ENCODE data around the gene FES. TPM values are rescaled to one million over a fixed set of nuclear protein-coding genes. Genes with fewer than 3 reads are reported as not detected.

The FES gene
- total and polyA plus RNA-seq, 2 of the 13 experiments (the other 11 are each of a cell fraction or from before 2014, with no cell fraction given), result 4.0 to 9.5 TPM

DNA sequence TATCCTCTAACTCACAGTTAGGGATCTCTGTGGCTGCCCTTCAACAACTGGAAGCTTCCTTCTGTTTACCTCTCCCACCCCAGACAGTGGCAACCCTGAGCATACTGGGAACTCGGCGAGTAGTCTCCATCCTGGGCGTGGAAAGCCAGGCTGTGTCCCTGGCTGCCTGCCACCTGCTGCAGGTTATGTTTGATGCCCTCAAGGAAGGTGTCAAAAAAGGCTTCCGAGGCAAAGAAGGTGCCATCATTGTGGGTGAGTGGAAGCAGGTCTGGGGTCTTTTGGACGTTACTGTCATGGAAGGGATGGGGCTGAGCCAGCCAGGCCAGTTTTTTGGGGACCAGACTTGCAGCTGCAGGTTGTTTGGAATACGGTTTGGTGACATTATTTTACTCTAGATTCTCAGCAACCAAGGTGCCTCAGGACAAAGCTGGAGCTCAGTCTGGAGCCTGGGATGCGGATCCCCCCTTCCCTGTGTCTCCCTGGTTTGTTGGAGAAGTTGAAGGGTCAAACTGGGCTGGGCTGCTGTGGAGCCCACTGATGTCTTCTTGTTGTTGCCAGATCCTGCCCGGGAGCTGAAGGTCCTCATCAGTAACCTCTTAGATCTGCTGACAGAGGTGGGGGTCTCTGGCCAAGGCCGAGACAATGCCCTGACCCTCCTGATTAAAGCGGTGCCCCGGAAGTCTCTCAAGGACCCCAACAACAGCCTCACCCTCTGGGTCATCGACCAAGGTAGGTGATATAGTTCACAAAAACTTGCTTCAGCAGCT lies 58.2 kb downstream of the FES start:
- no TSS peak for BruUV-seq (replicated peaks)
- WGBS (ENCODE audit: low lambda C conversion rate), result 94% methylated on average over 9 of the region's 12 CpGs
- intact Hi-C loops (cut with micrococcal nuclease; ENCODE audit: unreplicated experiment), result no loop called here
- Histone ChIP-seq H3K79me2 (ENCODE audit: insufficient read depth, low read length) (no peaks in the 10 kb centered on the region), H2AFZ (ENCODE audit: low read length) (no peak overlapping the region), H3K4me1 (ENCODE audit: insufficient read depth, low read length) (no peaks in the 10 kb centered on the region), H3K27me3 (ENCODE audit: control insufficient read depth in 1 of 2, insufficient read depth in 2 of 2, low read length in 2 of 2) (no peaks in the 10 kb centered on the region), H3K36me3 (replicated peaks in 1 of 2; ENCODE audit: control insufficient read depth in 1 of 2, insufficient read depth in 2 of 2, low read length in 2 of 2) (peaks cover 24 to 61% of the 10 kb centered on the region in 2 experiments; a peak in 4 of 5 replicates), H3K4me3 (replicated peaks in 1 of 3; ENCODE audit: insufficient read depth in 1 of 3, low read depth in 2 of 3, low read length in 3 of 3) (no peak overlapping the region), H3K9ac (ENCODE audit: insufficient read depth, low read depth, low read length) (no peak overlapping the region), H4K20me1 (ENCODE audit: insufficient read depth, low read length) (no peaks in the 10 kb centered on the region), H3K9me3 (ENCODE audit: low read length) (no peaks in the 10 kb centered on the region), H3K27ac (ENCODE audit: extremely low read length, insufficient read depth, low read length) (no peak overlapping the region), H3K4me2 (ENCODE audit: low read depth, low read length) (no peak overlapping the region)
- ChIA-PET CTCF (ENCODE audit: low intra/inter-chr PET ratio, low total read pairs) (no interaction called here), POLR2A (interaction anchor here (1.6 kb wide), 1 partner anchor 11 kb away, joined by 5 read pairs; no protein-coding TSS in a partner anchor)
- FAIRE-seq (no peak), DNase-seq (ENCODE audit: low spot score) (no peak), ATAC-seq (no peak)
- TF ChIP-seq BRCA1 (CRISPR knock-in tag; IDR thresholded peaks at IDR 0.05) (no peak), ZBTB42 (CRISPR knock-in tag; IDR thresholded peaks at IDR 0.05) (no peak), POLR2G (IDR thresholded peaks at IDR 0.05; ENCODE audit: low read depth, low read length) (no peak)
- in situ Hi-C loops (cut with HindIII; ENCODE audit: extremely low pct_ligation_motif_present, low pct_unique_long_range_greater_than_20kb), result loop anchor here (25.0 kb wide), 1 partner anchor 320 kb away; no protein-coding TSS in a partner anchor

DNA sequence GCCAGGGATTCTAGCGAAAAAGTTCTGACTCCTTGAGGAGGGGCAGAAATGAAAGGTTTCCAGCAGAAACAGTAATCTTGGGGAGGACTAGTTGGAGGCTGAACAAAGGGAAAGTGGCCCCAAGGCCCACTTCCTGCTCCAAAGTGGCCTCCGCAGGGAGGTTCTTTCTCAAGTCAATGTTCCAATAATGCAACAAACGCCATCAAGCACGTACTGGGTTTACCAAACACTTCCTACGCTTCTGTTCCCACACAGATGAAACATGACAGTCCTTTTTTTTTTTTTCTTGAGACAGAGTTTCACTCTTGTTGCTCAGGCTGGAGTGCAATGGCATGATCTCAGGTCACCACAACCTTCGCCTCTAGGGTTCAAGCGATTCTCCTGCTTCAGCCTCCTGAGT lies 60.8 kb downstream of the FES start:
- no peaks in the 10 kb centered on the region for H3K9me3 ChIP-seq (ENCODE audit: low read length)
- no peaks in the 10 kb centered on the region for H3K27me3 ChIP-seq (ENCODE audit: control insufficient read depth in 1 of 2, insufficient read depth in 2 of 2, low read length in 2 of 2)
- H3K27ac ChIP-seq (ENCODE audit: extremely low read length, insufficient read depth, low read length), result no peak overlapping the region
- intact Hi-C loops (cut with micrococcal nuclease; ENCODE audit: unreplicated experiment), result no loop called here
- H3K4me3 ChIP-seq (replicated peaks in 1 of 3; ENCODE audit: insufficient read depth in 1 of 3, low read depth in 2 of 3, low read length in 3 of 3), result no peak overlapping the region
- H4K20me1 ChIP-seq (ENCODE audit: insufficient read depth, low read length), result no peaks in the 10 kb centered on the region
- ChIA-PET POLR2A (interaction anchor here (1.1 to 1.7 kb wide), 2 partner anchors 9 to 10 kb away, joined by 4 to 6 read pairs; partner anchors contain the start of genes RCCD1 and UNC45A), CTCF (ENCODE audit: low intra/inter-chr PET ratio, low total read pairs) (no interaction called here)
- H3K9ac ChIP-seq (ENCODE audit: insufficient read depth, low read depth, low read length), result no peak overlapping the region
- in situ Hi-C loops (cut with HindIII; ENCODE audit: extremely low pct_ligation_motif_present, low pct_unique_long_range_greater_than_20kb), result loop anchor here (25.0 kb wide), 1 partner anchor 317 kb away; no protein-coding TSS in a partner anchor
- peaks cover 25 to 70% of the 10 kb centered on the region in 2 experiments; a peak in 4 of 5 replicates for H3K36me3 ChIP-seq (replicated peaks in 1 of 2; ENCODE audit: control insufficient read depth in 1 of 2, insufficient read depth in 2 of 2, low read length in 2 of 2)
- no TSS peak for BruUV-seq (replicated peaks)
- H3K4me2 ChIP-seq (ENCODE audit: low read depth, low read length), result no peak overlapping the region
- DNase-seq (ENCODE audit: low spot score) (no peak), ATAC-seq (no peak), FAIRE-seq (no peak)
- H3K79me2 ChIP-seq (ENCODE audit: insufficient read depth, low read length), result no peaks in the 10 kb centered on the region
- H2AFZ ChIP-seq (ENCODE audit: low read length), result no peak overlapping the region
- WGBS (ENCODE audit: low lambda C conversion rate), result 94% methylated on average over 7 of the region's 7 CpGs
- no peaks in the 10 kb centered on the region for H3K4me1 ChIP-seq (ENCODE audit: insufficient read depth, low read length)
- TF ChIP-seq ZSCAN29 (CRISPR knock-in tag; conservative IDR thresholded peaks at IDR 0.05) (no peak), AKAP8 (CRISPR knock-in tag; IDR thresholded peaks at IDR 0.05) (no peak), ZNF33B (CRISPR knock-in tag; IDR thresholded peaks at IDR 0.05) (no peak), ZIK1 (CRISPR knock-in tag; IDR thresholded peaks at IDR 0.05; ENCODE audit: borderline replicate concordance, low read depth) (no peak), ZNF598 (CRISPR knock-in tag; IDR thresholded peaks at IDR 0.05; ENCODE audit: borderline replicate concordance) (no peak), PHF5A (CRISPR knock-in tag; IDR thresholded peaks at IDR 0.05; ENCODE audit: low read depth, unreplicated experiment) (no peak), EZH2 (conservative IDR thresholded peaks at IDR 0.05; ENCODE audit: low read depth, low read length) (no peak), GFI1 (CRISPR knock-in tag; IDR thresholded peaks at IDR 0.05; ENCODE audit: borderline replicate concordance) (no peak), ZFX (CRISPR knock-in tag; IDR thresholded peaks at IDR 0.05; ENCODE audit: low read depth) (no peak)
- TF ChIP-seq, protein P1, sequence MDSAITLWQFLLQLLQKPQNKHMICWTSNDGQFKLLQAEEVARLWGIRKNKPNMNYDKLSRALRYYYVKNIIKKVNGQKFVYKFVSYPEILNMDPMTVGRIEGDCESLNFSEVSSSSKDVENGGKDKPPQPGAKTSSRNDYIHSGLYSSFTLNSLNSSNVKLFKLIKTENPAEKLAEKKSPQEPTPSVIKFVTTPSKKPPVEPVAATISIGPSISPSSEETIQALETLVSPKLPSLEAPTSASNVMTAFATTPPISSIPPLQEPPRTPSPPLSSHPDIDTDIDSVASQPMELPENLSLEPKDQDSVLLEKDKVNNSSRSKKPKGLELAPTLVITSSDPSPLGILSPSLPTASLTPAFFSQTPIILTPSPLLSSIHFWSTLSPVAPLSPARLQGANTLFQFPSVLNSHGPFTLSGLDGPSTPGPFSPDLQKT (CRISPR knock-in tag; IDR thresholded peaks at IDR 0.05; ENCODE audit: borderline replicate concordance), result no peak
- TF ChIP-seq, protein P2, sequence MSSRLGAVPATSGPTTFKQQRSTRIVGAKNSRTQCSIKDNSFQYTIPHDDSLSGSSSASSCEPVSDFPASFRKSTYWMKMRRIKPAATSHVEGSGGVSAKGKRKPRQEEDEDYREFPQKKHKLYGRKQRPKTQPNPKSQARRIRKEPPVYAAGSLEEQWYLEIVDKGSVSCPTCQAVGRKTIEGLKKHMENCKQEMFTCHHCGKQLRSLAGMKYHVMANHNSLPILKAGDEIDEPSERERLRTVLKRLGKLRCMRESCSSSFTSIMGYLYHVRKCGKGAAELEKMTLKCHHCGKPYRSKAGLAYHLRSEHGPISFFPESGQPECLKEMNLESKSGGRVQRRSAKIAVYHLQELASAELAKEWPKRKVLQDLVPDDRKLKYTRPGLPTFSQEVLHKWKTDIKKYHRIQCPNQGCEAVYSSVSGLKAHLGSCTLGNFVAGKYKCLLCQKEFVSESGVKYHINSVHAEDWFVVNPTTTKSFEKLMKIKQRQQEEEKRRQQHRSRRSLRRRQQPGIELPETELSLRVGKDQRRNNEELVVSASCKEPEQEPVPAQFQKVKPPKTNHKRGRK (CRISPR knock-in tag; IDR thresholded peaks at IDR 0.05), result no peak
- TF ChIP-seq, protein P3, sequence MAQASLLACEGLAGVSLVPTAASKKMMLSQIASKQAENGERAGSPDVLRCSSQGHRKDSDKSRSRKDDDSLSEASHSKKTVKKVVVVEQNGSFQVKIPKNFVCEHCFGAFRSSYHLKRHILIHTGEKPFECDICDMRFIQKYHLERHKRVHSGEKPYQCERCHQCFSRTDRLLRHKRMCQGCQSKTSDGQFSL (CRISPR knock-in tag; IDR thresholded peaks at IDR 0.05), result no peak

Data from HepG2 (cell line).